K562 (cell line): ENCODE results near the gene MPPED1. TPM values are rescaled to one million over a fixed set of nuclear protein-coding genes. Genes with fewer than 3 reads are reported as not detected.
A peak's percentile ranks its signal among the peaks of the same experiment; 100 is the strongest.

ENCODE experiments used
- ATAC-seq: fragments of 200-7000 bp; cut with Tn5 transposase; 3 replicates; pipeline ENCODE4 v1.9.1; 2020; ENCODE audit warnings: moderate library complexity
- BruUV-seq: library from RNA; stranded (reverse); fragments of 400-500 nt; replicated peaks from 2 replicates; lab custom pipeline; 2021; lab: Mats Ljungman, UMichigan
- CTCF ChIA-PET: fragments of 300-600 bp; formaldehyde crosslinking; extraction: SDS; loops from one replicate; lab custom pipeline; 2021; ENCODE audit warnings: low intra/inter-chr PET ratio; lab: Yijun Ruan, JAX
- POLR2A ChIA-PET: fragments of 300-600, 350-650 bp; sonication (Branson Sonifier 250); formaldehyde crosslinking; extraction: SDS; loops from one replicate; lab custom pipeline; 2021; ENCODE audit warnings: antibody characterized with exemption, inconsistent platforms; lab: Yijun Ruan, JAX
- DNase-seq, 4 experiments: peaks; one replicate each; pipeline versions ENCODE4 v3.0.0 to v3.0.0-alpha.2; 2011 to 2018; ENCODE audit warnings: low spot score in 3 of 4, mixed read lengths in 3 of 4; ENCODE audit errors: extremely low read depth in 1 of 4
- FAIRE-seq: peaks from 2 replicates; lab custom pipeline; 2011; peaks lifted over from hg19 to GRCh38; lab: Jason Lieb, UNC
- H2AFZ ChIP-seq: 2 replicates; pipeline ENCODE4 v1.6.0; 2011; ENCODE audit warnings: low read depth, low read length, control low read depth, inconsistent platforms
- H3K27ac ChIP-seq: fragments of 200-600 bp; 3 replicates; pipeline ENCODE4 v1.8.0; 2011; ENCODE audit warnings: low read depth, mild to moderate bottlenecking, control low read depth, inconsistent platforms, low read length, moderate library complexity, mixed read lengths; ENCODE audit errors: extremely low read depth
- H3K27me3 ChIP-seq, 2 experiments: fragments of 300-600 bp in 1 of 2; 2 replicates in 1 of 2; 3 replicates in 1 of 2; pipeline versions ENCODE4 v1.6.0 to v1.8.0; 2011; ENCODE audit warnings: inconsistent platforms in 2 of 2, low read length in 2 of 2, mild to moderate bottlenecking in 1 of 2, mixed read lengths in 1 of 2, moderate library complexity in 1 of 2; ENCODE audit not compliant: control insufficient read depth in 2 of 2, insufficient read depth in 2 of 2
- H3K36me3 ChIP-seq: fragments of 300-600 bp; 3 replicates; pipeline ENCODE4 v1.8.0; 2011; ENCODE audit warnings: mild to moderate bottlenecking, low read length, inconsistent platforms; ENCODE audit not compliant: control insufficient read depth, insufficient read depth
- H3K4me1 ChIP-seq, 2 experiments: fragments of 200-600 bp in 1 of 2; replicated peaks in 1 of 2; 2 replicates in 1 of 2; 3 replicates in 1 of 2; pipeline versions ENCODE4 v1.5.1 to v1.8.0; 2011; ENCODE audit warnings: inconsistent platforms in 2 of 2, low read length in 2 of 2, mild to moderate bottlenecking in 1 of 2, mixed read lengths in 1 of 2, moderate library complexity in 1 of 2; ENCODE audit not compliant: control insufficient read depth in 2 of 2, insufficient read depth in 2 of 2
- H3K4me2 ChIP-seq: 2 replicates; pipeline ENCODE4 v1.6.1; 2011; ENCODE audit warnings: low read length, control low read depth, inconsistent platforms, mixed read lengths; ENCODE audit not compliant: insufficient read depth
- H3K4me3 ChIP-seq: fragments of 200-600 bp; sonication (generic), shearing (Covaris generic); 2 replicates; pipeline ENCODE4 v1.5.1; 2016; ENCODE audit warnings: control low read depth, inconsistent platforms
- H3K79me2 ChIP-seq: fragments of 200-600 bp; 3 replicates; pipeline ENCODE4 v1.8.0; 2011; ENCODE audit warnings: low read length, inconsistent platforms; ENCODE audit not compliant: control insufficient read depth, insufficient read depth
- H3K9ac ChIP-seq, 2 experiments: 2 replicates each; pipeline versions ENCODE4 v1.6.0 to v1.6.1; 2011; ENCODE audit warnings: low read depth in 2 of 2, low read length in 2 of 2, control low read depth in 1 of 2, inconsistent platforms in 1 of 2, mild to moderate bottlenecking in 1 of 2, mixed read lengths in 1 of 2; ENCODE audit not compliant: insufficient read depth in 1 of 2
- H3K9me1 ChIP-seq: one replicate; pipeline ENCODE4 v1.6.0; 2011; ENCODE audit warnings: inconsistent platforms, mild to moderate bottlenecking, low read length, moderate library complexity; ENCODE audit not compliant: control insufficient read depth, insufficient read depth
- H3K9me3 ChIP-seq: replicated peaks from 2 replicates; pipeline ENCODE4 v1.5.1; 2011; ENCODE audit warnings: low read depth, low read length, inconsistent platforms; ENCODE audit not compliant: control insufficient read depth, insufficient read depth
- H4K20me1 ChIP-seq: replicated peaks from 2 replicates; pipeline ENCODE4 v1.6.1; 2011; ENCODE audit warnings: low read length, inconsistent platforms, mixed read lengths; ENCODE audit not compliant: control insufficient read depth, insufficient read depth
- ATF7 ChIP-seq: fragments of 450-650 bp; IDR thresholded peaks from 2 replicates; pipeline ENCODE4 v1.7.1; 2014; ENCODE audit warnings: mild to moderate bottlenecking, moderate library complexity
- CEBPG ChIP-seq, 3 experiments: fragments of 200-800 bp in 1 of 3; sonication (Bioruptor generic) in 1 of 3; sonication (generic) in 1 of 3; formaldehyde crosslinking in 1 of 3; IDR thresholded peaks in 2 of 3; conservative IDR thresholded peaks in 1 of 3; 2 replicates each; pipeline versions ENCODE4 v1.6.1 to v1.8.0; 2016 to 2022; ENCODE audit warnings: missing compliant biosample characterization in 2 of 3, missing genetic modification characterization in 2 of 3, mild to moderate bottlenecking in 1 of 3, missing genetic modification reagents in 1 of 3
- FOXK1 ChIP-seq: sonication (generic); formaldehyde crosslinking; IDR thresholded peaks from 2 replicates; pipeline ENCODE4 v1.8.0; 2022; ENCODE audit warnings: missing genetic modification reagents, mild to moderate bottlenecking, borderline replicate concordance
- HNRNPH1 ChIP-seq: fragments of 200-400 bp; formaldehyde crosslinking; optimal IDR thresholded peaks from 2 replicates; pipeline ENCODE3; 2017; ENCODE audit warnings: low read depth, mild to moderate bottlenecking, low read length, moderate library complexity
- PTBP1 ChIP-seq: fragments of 200-400 bp; formaldehyde crosslinking; IDR thresholded peaks from 2 replicates; pipeline ENCODE4 v1.6.1; 2017; ENCODE audit warnings: low read depth, low read length
- RBM34 ChIP-seq: fragments of 200-400 bp; formaldehyde crosslinking; IDR thresholded peaks from 2 replicates; pipeline ENCODE4 v1.6.1; 2018; ENCODE audit warnings: low read length, borderline replicate concordance; ENCODE audit not compliant: insufficient read depth
- ZKSCAN3 ChIP-seq: fragments of 250-450 bp; sonication (Bioruptor Pico); IDR thresholded peaks from 2 replicates; pipeline ENCODE4 v1.4.0; 2020
- ZNF311 ChIP-seq: fragments of 250-450 bp; sonication (Bioruptor Pico); IDR thresholded peaks from 2 replicates; pipeline ENCODE4 v1.4.0; 2020; ENCODE audit warnings: mild to moderate bottlenecking, moderate library complexity
- ZNF408 ChIP-seq: fragments of 250-450 bp; sonication (Bioruptor Pico); IDR thresholded peaks from 2 replicates; pipeline ENCODE4 v1.4.0; 2020; ENCODE audit warnings: low read depth, mild to moderate bottlenecking, moderate library complexity
- WGBS: fragments of 100-300 bp; shearing (Covaris generic); methylation state at CpG from one replicate; pipeline ENCODE4 v1.1.6; 2016; ENCODE audit warnings: low coverage, mixed read lengths; ENCODE audit not compliant: insufficient coverage; ENCODE audit errors: missing lambda C conversion rate; 5-methylcytosine and 5-hydroxymethylcytosine counted together
- in situ Hi-C: fragments of 300-500 bp; cut with MboI; formaldehyde crosslinking; loops from 4 replicates; pipeline ENCODE4 v1.15.0; 2018; ENCODE audit warnings: inconsistent platforms, mixed read lengths
- intact Hi-C: fragments of 100-400 bp; cut with micrococcal nuclease; formaldehyde crosslinking; loops from 2 replicates; pipeline ENCODE4 v1.14.2; 2022
- polyA plus RNA-seq, 8 experiments: library from polyadenylated mRNA; depleted of rRNA in 4 of 8; stranded (reverse) in 5 of 8; unstranded in 3 of 8; fragments of >200 nt; fragmentation: Nextera tagmentation in 2 of 8; fragmentation: Illumina TruSeq in 1 of 8; extraction: Ambion mirVana in 2 of 8; extraction: Trizol in 1 of 8; gene quantifications; 2 replicates each; pipeline versions ENCODE4 v1.2.1 to v1.2.3, GENCODE V29; 2011 to 2014; ENCODE audit warnings: inconsistent platforms in 1 of 8, missing spikeins in 1 of 8
- total RNA-seq, 7 experiments: library from RNA; depleted of rRNA in 6 of 7; stranded (reverse); fragments of >200 nt in 6 of 7; fragmentation: Illumina TruSeq in 2 of 7; extraction: Trizol in 2 of 7; gene quantifications; 2 replicates each; pipeline versions ENCODE4 v1.2.1 to v1.2.3, GENCODE V29; 2011 to 2021; ENCODE audit warnings: low replicate concordance in 1 of 7
- TF ChIP-seq, protein P1 (sequence below): fragments of 450-650 bp; IDR thresholded peaks from one replicate; pipeline ENCODE4 v1.6.1; 2018; ENCODE audit warnings: mild to moderate bottlenecking, moderate library complexity; ENCODE audit not compliant: partially characterized antibody

The MPPED1 gene
- total and polyA plus RNA-seq, 9 of the 15 experiments (the other 6 are each of a cell fraction or from before 2014, with no cell fraction given): not detected

DNA sequence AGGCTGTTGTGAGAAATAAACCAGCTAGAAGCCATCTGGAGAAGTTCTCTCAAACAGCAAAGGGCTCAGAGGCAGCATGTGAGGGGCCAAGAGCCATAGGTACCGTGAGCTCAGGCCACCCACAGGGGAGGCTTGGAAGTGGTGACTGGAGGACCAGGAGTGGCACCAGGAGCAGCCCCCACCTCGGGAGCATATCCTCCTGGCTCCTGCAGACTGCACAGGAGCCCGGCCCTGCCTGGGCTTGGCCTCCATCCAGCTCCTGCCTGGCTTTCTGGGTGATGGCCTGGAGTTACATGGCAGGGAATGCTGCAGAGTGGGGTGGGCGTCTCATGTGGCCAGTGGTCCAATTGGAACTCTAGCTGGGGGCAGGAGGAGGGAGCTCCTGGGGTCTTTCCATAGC is 4.2 kb upstream of the MPPED1 start:
- FAIRE-seq (no peak), ATAC-seq (no peak)
- no peak for TF ChIP-seq ZKSCAN3 (CRISPR knock-in tag)
- TF ChIP-seq ZNF311 (CRISPR knock-in tag): no peak
- TF ChIP-seq HNRNPH1: no peak
- no peak for TF ChIP-seq ATF7
- TF ChIP-seq RBM34: no peak
- TF ChIP-seq FOXK1 (CRISPR knock-in tag): no peak
- no peak for TF ChIP-seq PTBP1

DNA sequence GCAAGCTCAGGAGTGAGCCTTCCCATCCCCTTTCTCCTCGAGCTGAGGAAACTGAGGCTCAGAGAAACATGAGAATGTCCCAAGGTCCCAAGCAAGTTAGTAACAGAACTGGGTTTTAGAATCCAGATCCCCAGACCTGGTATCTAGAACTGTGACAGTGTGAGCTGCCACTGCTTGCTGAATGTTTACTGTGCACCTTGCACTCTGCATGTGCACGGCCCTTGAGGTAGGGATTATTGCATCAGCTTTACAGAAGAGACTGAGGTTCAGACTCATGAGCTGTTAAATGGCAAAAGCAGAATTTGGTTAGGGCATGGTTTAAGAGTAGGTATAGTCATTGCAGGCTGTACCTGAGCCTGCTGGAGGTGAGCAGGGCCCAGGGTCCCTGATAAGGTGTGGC is 3.8 kb upstream of the MPPED1 start:
- H3K9me3 ChIP-seq: no peaks in the 10 kb centered on the region
- no peak overlapping the region for H3K9ac ChIP-seq
- ChIA-PET CTCF (no interaction called here), POLR2A (no interaction called here)
- no peak for ATAC-seq
- in situ Hi-C loops (no loop called here), intact Hi-C loops (no loop called here)
- no peaks in the 10 kb centered on the region for H3K36me3 ChIP-seq
- no peaks in the 10 kb centered on the region for H3K9me1 ChIP-seq
- no peaks in the 10 kb centered on the region for H3K4me1 ChIP-seq
- 0% methylated on average over 2 of the region's 2 CpGs for WGBS
- no peak overlapping the region for H2AFZ ChIP-seq
- H3K27ac ChIP-seq: no peak overlapping the region
- no peak overlapping the region for H3K4me3 ChIP-seq
- H3K79me2 ChIP-seq: no peaks in the 10 kb centered on the region
- no peaks in the 10 kb centered on the region for H4K20me1 ChIP-seq
- peaks cover 0 to 10% of the 10 kb centered on the region in 2 experiments; a peak in 2 of 5 replicates for H3K27me3 ChIP-seq
- FAIRE-seq: no peak
- TF ChIP-seq, protein P1, sequence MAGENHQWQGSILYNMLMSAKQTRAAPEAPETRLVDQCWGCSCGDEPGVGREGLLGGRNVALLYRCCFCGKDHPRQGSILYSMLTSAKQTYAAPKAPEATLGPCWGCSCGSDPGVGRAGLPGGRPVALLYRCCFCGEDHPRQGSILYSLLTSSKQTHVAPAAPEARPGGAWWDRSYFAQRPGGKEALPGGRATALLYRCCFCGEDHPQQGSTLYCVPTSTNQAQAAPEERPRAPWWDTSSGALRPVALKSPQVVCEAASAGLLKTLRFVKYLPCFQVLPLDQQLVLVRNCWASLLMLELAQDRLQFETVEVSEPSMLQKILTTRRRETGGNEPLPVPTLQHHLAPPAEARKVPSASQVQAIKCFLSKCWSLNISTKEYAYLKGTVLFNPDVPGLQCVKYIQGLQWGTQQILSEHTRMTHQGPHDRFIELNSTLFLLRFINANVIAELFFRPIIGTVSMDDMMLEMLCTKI: no peak
- TF ChIP-seq ZNF408 (CRISPR knock-in tag): no peak
- no peak for TF ChIP-seq CEBPG (CRISPR knock-in tag; IDR thresholded peaks at IDR 0.05)
- TF ChIP-seq CEBPG (tag; conservative IDR thresholded peaks at IDR 0.05 in 1 of 2, IDR thresholded peaks at IDR 0.05 in 1 of 2): 0 out of 4 replicates have a peak, but pooled peaks of 1 of the 2 experiments have one; percentile 18
- DNase-seq: no peak
- no peak overlapping the region for H3K4me2 ChIP-seq
- BruUV-seq: no TSS peak

More for the DNA sequence above, 4.2 kb upstream of the MPPED1 start:
- ChIA-PET CTCF (no interaction called here), POLR2A (no interaction called here)
- Histone ChIP-seq H4K20me1 (no peaks in the 10 kb centered on the region), H3K4me3 (no peak overlapping the region), H3K4me2 (no peak overlapping the region), H3K36me3 (no peaks in the 10 kb centered on the region), H3K27ac (no peak overlapping the region), H2AFZ (no peak overlapping the region), H3K9ac (no peak overlapping the region), H3K79me2 (no peaks in the 10 kb centered on the region), H3K27me3 (peaks cover 0 to 10% of the 10 kb centered on the region in 2 experiments; a peak in 2 of 5 replicates), H3K9me1 (no peaks in the 10 kb centered on the region), H3K4me1 (no peaks in the 10 kb centered on the region), H3K9me3 (no peaks in the 10 kb centered on the region)
- no TSS peak for BruUV-seq
- in situ Hi-C loops: no loop called here
- DNase-seq: no peak
- intact Hi-C loops: no loop called here
- WGBS: 0% methylated on average over 3 of the region's 4 CpGs
